CD14-positive monocyte (primary cell): Measurements from ENCODE around the gene SLC30A9. TPM values are rescaled to one million over a fixed set of nuclear protein-coding genes. Genes with fewer than 3 reads are reported as not detected.

ENCODE experiments used
- DNase-seq, 3 donors: peaks; one replicate each; pipeline ENCODE4 v3.0.0-alpha.2; 2011 to 2022
- H2AFZ ChIP-seq: 2 replicates; pipeline ENCODE4 v1.6.0; 2012; ENCODE audit warnings: mild to moderate bottlenecking, low read depth, low read length, inconsistent platforms; ENCODE audit not compliant: insufficient read depth, poor library complexity, severe bottlenecking
- H3K27ac ChIP-seq, 2 donors: 1 replicate in 1 of 2; 2 replicates in 1 of 2; pipeline ENCODE4 v1.5.1; 2012 to 2013; ENCODE audit warnings: low read length in 2 of 2, control low read depth in 1 of 2, inconsistent platforms in 1 of 2, low read depth in 1 of 2, mild to moderate bottlenecking in 1 of 2
- H3K27me3 ChIP-seq, 2 donors: one replicate each; pipeline versions ENCODE4 v1.6.0 to v1.6.1; 2011 to 2013; ENCODE audit warnings: low read length in 2 of 2; ENCODE audit not compliant: control insufficient read depth in 2 of 2, insufficient read depth in 2 of 2
- H3K36me3 ChIP-seq, 2 donors: replicated peaks in 1 of 2; 1 replicate in 1 of 2; 2 replicates in 1 of 2; pipeline versions ENCODE4 v1.5.1 to v1.6.1; 2012 to 2013; ENCODE audit warnings: low read length in 2 of 2, control low read depth in 1 of 2, inconsistent platforms in 1 of 2, mild to moderate bottlenecking in 1 of 2; ENCODE audit not compliant: insufficient read depth in 2 of 2, control insufficient read depth in 1 of 2
- H3K4me1 ChIP-seq, 2 donors: 1 replicate in 1 of 2; 2 replicates in 1 of 2; pipeline versions ENCODE4 v1.5.1 to v1.6.1; 2012 to 2013; ENCODE audit warnings: low read length in 2 of 2, control low read depth in 1 of 2, inconsistent platforms in 1 of 2, mild to moderate bottlenecking in 1 of 2, moderate library complexity in 1 of 2; ENCODE audit not compliant: insufficient read depth in 2 of 2, control insufficient read depth in 1 of 2
- H3K4me2 ChIP-seq: replicated peaks from 2 replicates; pipeline ENCODE3; 2012; ENCODE audit warnings: low read length, moderate library complexity, mild to moderate bottlenecking; ENCODE audit not compliant: poor library complexity, severe bottlenecking; ENCODE audit errors: extremely low read depth
- H3K4me3 ChIP-seq, 3 experiments: fragments of 200-600 bp in 1 of 3; sonication (generic) in 1 of 3; replicated peaks in 1 of 3; 1 replicate in 2 of 3; 2 replicates in 1 of 3; pipeline ENCODE4 v1.5.1; 2011 to 2013; ENCODE audit warnings: low read length in 3 of 3, mild to moderate bottlenecking in 3 of 3, control low read depth in 2 of 3, low read depth in 2 of 3, inconsistent platforms in 1 of 3, moderate library complexity in 1 of 3
- H3K79me2 ChIP-seq: 2 replicates; pipeline ENCODE4 v1.6.0; 2012; ENCODE audit warnings: mild to moderate bottlenecking, control low read depth, inconsistent platforms, low read length, moderate library complexity; ENCODE audit not compliant: insufficient read depth
- H3K9ac ChIP-seq: 2 replicates; pipeline ENCODE4 v1.6.0; 2017; ENCODE audit warnings: low read length, mild to moderate bottlenecking; ENCODE audit not compliant: insufficient read depth, poor library complexity, severe bottlenecking
- H3K9me3 ChIP-seq, 2 donors: replicated peaks in 1 of 2; 1 replicate in 1 of 2; 2 replicates in 1 of 2; pipeline versions ENCODE4 v1.5.1 to v1.6.1; 2012 to 2013; ENCODE audit warnings: low read length in 2 of 2, control low read depth in 1 of 2; ENCODE audit not compliant: control insufficient read depth in 1 of 2, insufficient read depth in 1 of 2
- H4K20me1 ChIP-seq: 2 replicates; pipeline ENCODE4 v1.6.0; 2012; ENCODE audit warnings: mild to moderate bottlenecking, low read length, control low read depth, moderate library complexity; ENCODE audit not compliant: insufficient read depth
- H3K27ac Mint-ChIP-seq, 7 donors: one replicate each; pipeline ENCODE4 v1.8.0; 2020; ENCODE audit warnings: mild to moderate bottlenecking in 7 of 7, mixed read lengths in 7 of 7, moderate library complexity in 6 of 7, inconsistent platforms in 2 of 7
- H3K27me3 Mint-ChIP-seq, 3 donors: one replicate each; pipeline ENCODE4 v1.8.0; 2021 to 2022; ENCODE audit warnings: low read depth in 3 of 3, mild to moderate bottlenecking in 3 of 3, mixed read lengths in 3 of 3, moderate library complexity in 3 of 3, inconsistent platforms in 1 of 3
- H3K36me3 Mint-ChIP-seq, 2 donors: one replicate each; pipeline ENCODE4 v1.8.0; 2020; ENCODE audit warnings: mixed read lengths in 2 of 2, inconsistent platforms in 1 of 2, mild to moderate bottlenecking in 1 of 2
- H3K4me1 Mint-ChIP-seq: one replicate; pipeline ENCODE4 v1.8.0; 2020; ENCODE audit warnings: mild to moderate bottlenecking, mixed read lengths
- H3K4me3 Mint-ChIP-seq, 2 donors: one replicate each; pipeline ENCODE4 v1.8.0; 2020; ENCODE audit warnings: mild to moderate bottlenecking in 2 of 2, mixed read lengths in 2 of 2, moderate library complexity in 1 of 2
- H3K9me3 Mint-ChIP-seq, 7 donors: one replicate each; pipeline ENCODE4 v1.8.0; 2020 to 2022; ENCODE audit warnings: mixed read lengths in 7 of 7, mild to moderate bottlenecking in 6 of 7, moderate library complexity in 6 of 7, inconsistent platforms in 2 of 7
- CTCF ChIP-seq: fragments of 200-600 bp; IDR thresholded peaks from one replicate; pipeline ENCODE4 v1.8.0; 2022; ENCODE audit warnings: antibody characterized with exemption, mild to moderate bottlenecking
- WGBS: methylation state at CpG from one replicate; pipeline ENCODE4 v1.1.5; 2013; ENCODE audit warnings: missing lambda C conversion rate; ENCODE audit not compliant: insufficient coverage; 5-methylcytosine and 5-hydroxymethylcytosine counted together
- intact Hi-C, 2 donors: fragments of 100-400 bp; cut with micrococcal nuclease; formaldehyde crosslinking; loops; one replicate each; pipeline versions ENCODE4 v1.15.0 to v1.15.1; 2023
- polyA plus RNA-seq, 3 donors: library from polyadenylated mRNA; depleted of rRNA in 1 of 3; unstranded in 2 of 3; stranded (reverse) in 1 of 3; fragments of 300-500 nt in 2 of 3; fragments of >200 nt in 1 of 3; fragmentation: Illumina TruSeq in 2 of 3; gene quantifications; 1 replicate in 2 of 3; 2 replicates in 1 of 3; pipeline ENCODE4 v1.2.3, GENCODE V29; 2012 to 2021

SLC30A9 gene
- polyA plus RNA-seq, 3 donors = 11.6 to 47.2 (median 41.0) TPM

- no peak overlapping the region for H3K9ac ChIP-seq
- peaks cover 12 to 15% of the 10 kb centered on the region in 2 donors for H3K4me1 ChIP-seq
- peaks cover 89% of the 10 kb centered on the region for H4K20me1 ChIP-seq
- no peak overlapping the region for H2AFZ ChIP-seq
- DNase-seq = no peak
- intact Hi-C loops = no loop called here
- H3K27ac ChIP-seq = no peak overlapping the region
- Mint-ChIP-seq H3K36me3 (peaks cover 56 to 74% of the 10 kb centered on the region in 2 donors), H3K27me3 (no peaks in the 10 kb centered on the region), H3K27ac (no peak overlapping the region), H3K9me3 (no peaks in the 10 kb centered on the region), H3K4me1 (peaks cover 12% of the 10 kb centered on the region), H3K4me3 (no peak overlapping the region)
- H3K4me3 ChIP-seq = no peak overlapping the region
- H3K79me2 ChIP-seq = peaks cover 77% of the 10 kb centered on the region
- H3K4me2 ChIP-seq = no peak overlapping the region
- TF ChIP-seq CTCF = no peak
- H3K27me3 ChIP-seq = no peaks in the 10 kb centered on the region
- WGBS = no CpG with 5 or more reads among the region's 2 CpGs
- peaks cover 75 to 93% of the 10 kb centered on the region in 2 donors for H3K36me3 ChIP-seq
- no peaks in the 10 kb centered on the region for H3K9me3 ChIP-seq
Measured at GRCh38 chr4:41943506-41943905, 46.8 kb upstream of the SLC30A9 start.

GRCh38 chr4:41944089-41944488, 46.2 kb upstream of the SLC30A9 start:
- no peak overlapping the region for H3K4me2 ChIP-seq
- Mint-ChIP-seq H3K36me3 (peaks cover 57 to 78% of the 10 kb centered on the region in 2 donors), H3K27me3 (no peaks in the 10 kb centered on the region), H3K27ac (no peak overlapping the region), H3K4me1 (peaks cover 7% of the 10 kb centered on the region), H3K9me3 (no peaks in the 10 kb centered on the region), H3K4me3 (no peak overlapping the region)
- no peaks in the 10 kb centered on the region for H3K9me3 ChIP-seq
- intact Hi-C loops = no loop called here
- peaks cover 90% of the 10 kb centered on the region for H4K20me1 ChIP-seq
- DNase-seq = no peak
- TF ChIP-seq CTCF = no peak
- H3K9ac ChIP-seq = no peak overlapping the region
- H3K4me3 ChIP-seq = no peak overlapping the region
- peaks cover 71% of the 10 kb centered on the region for H3K79me2 ChIP-seq
- H3K4me1 ChIP-seq = peaks cover 9% of the 10 kb centered on the region in 2 donors
- H2AFZ ChIP-seq = no peak overlapping the region
- H3K27ac ChIP-seq = no peak overlapping the region
- H3K27me3 ChIP-seq = no peaks in the 10 kb centered on the region
- H3K36me3 ChIP-seq = peaks cover 79 to 97% of the 10 kb centered on the region in 2 donors
